Embryonic facial prominence (tissue), 1 donor: ENCODE measurements around the gene TNFRSF17.
"Not testable (repeated sequence)": the region's sequence is repeated elsewhere in the genome, so short reads cannot be mapped to it uniquely, and the experiment has no call there.

Experiments
- DNase-seq: peaks from one replicate; pipeline ENCODE4 v3.0.0-alpha.2; 2016; ENCODE audit errors: extremely low spot score

TNFRSF17 gene

GRCh38 chr16:11970292-11970691 is 5.3 kb downstream of the TNFRSF17 start:
- DNase-seq, result not testable (repeated sequence)

- no peak for DNase-seq
Observed at GRCh38 chr16:11972128-11972527, 7.1 kb downstream of the TNFRSF17 start.

- no peak for DNase-seq
Observed at GRCh38 chr16:11973070-11973469, 8.1 kb downstream of the TNFRSF17 start.

GRCh38 chr16:11976850-11977375 is 11.9 kb downstream of the TNFRSF17 start:
- no peak for DNase-seq

- no peak for DNase-seq
Observed at GRCh38 chr16:11977376-11978041, 12.5 kb downstream of the TNFRSF17 start.

- DNase-seq, result no peak
Observed at GRCh38 chr16:11978080-11978479, 13.1 kb downstream of the TNFRSF17 start.

GRCh38 chr16:11979013-11979672 is 14.1 kb downstream of the TNFRSF17 start:
- DNase-seq, result no peak

GRCh38 chr16:11980136-11980844 is 15.3 kb downstream of the TNFRSF17 start:
- DNase-seq, result no peak

- DNase-seq, result no peak
Observed at GRCh38 chr16:11985250-11985649, 20.2 kb downstream of the TNFRSF17 start.

- no peak for DNase-seq
Observed at GRCh38 chr16:11986521-11987057, 21.6 kb downstream of the TNFRSF17 start.

GRCh38 chr16:11988258-11988978 is 23.4 kb downstream of the TNFRSF17 start:
- no peak for DNase-seq

- no peak for DNase-seq
Observed at GRCh38 chr16:11990702-11991390, 25.8 kb downstream of the TNFRSF17 start.

- no peak for DNase-seq
Observed at GRCh38 chr16:11992008-11992584, 27.1 kb downstream of the TNFRSF17 start.

- DNase-seq, result no peak
Observed at GRCh38 chr16:11992586-11993524, 27.8 kb downstream of the TNFRSF17 start.

- DNase-seq, result no peak
Observed at GRCh38 chr16:11994143-11995119, 29.4 kb downstream of the TNFRSF17 start.

- no peak for DNase-seq
Observed at GRCh38 chr16:11996433-11997330, 31.7 kb downstream of the TNFRSF17 start.

GRCh38 chr16:12000032-12000431 is 35.0 kb downstream of the TNFRSF17 start:
- DNase-seq, result no peak
